Osteocyte (in vitro differentiated cells): ENCODE measurements around the gene ZNF577. TPM values are rescaled to one million over a fixed set of nuclear protein-coding genes. Genes with fewer than 3 reads are reported as not detected.

Experiments used
- DNase-seq: peaks from one replicate; pipeline ENCODE4 v3.0.0; 2021; ENCODE audit warnings: mixed read lengths; ENCODE audit not compliant: unreplicated experiment; ENCODE audit errors: extremely low spot score
- H3K27ac Mint-ChIP-seq: one replicate; pipeline ENCODE4 v1.8.0; 2021; ENCODE audit warnings: mild to moderate bottlenecking, mixed read lengths; ENCODE audit not compliant: unreplicated experiment
- H3K27me3 Mint-ChIP-seq: one replicate; pipeline ENCODE4 v1.8.0; 2021; ENCODE audit warnings: mixed read lengths; ENCODE audit not compliant: unreplicated experiment
- H3K36me3 Mint-ChIP-seq: one replicate; pipeline ENCODE4 v1.8.0; 2021; ENCODE audit warnings: mixed read lengths; ENCODE audit not compliant: unreplicated experiment
- H3K4me1 Mint-ChIP-seq: one replicate; pipeline ENCODE4 v1.8.0; 2021; ENCODE audit warnings: mixed read lengths; ENCODE audit not compliant: unreplicated experiment
- H3K4me3 Mint-ChIP-seq: one replicate; pipeline ENCODE4 v1.8.0; 2021; ENCODE audit warnings: mild to moderate bottlenecking, moderate library complexity, mixed read lengths; ENCODE audit not compliant: unreplicated experiment
- H3K9me3 Mint-ChIP-seq: one replicate; pipeline ENCODE4 v1.8.0; 2021; ENCODE audit warnings: mixed read lengths; ENCODE audit not compliant: unreplicated experiment
- CTCF ChIP-seq: fragments of 200-600 bp; sonication (generic); IDR thresholded peaks from 2 replicates; pipeline ENCODE4 v1.5.0; 2021; ENCODE audit warnings: antibody characterized with exemption, mild to moderate bottlenecking, moderate library complexity
- total RNA-seq: library from RNA; stranded (reverse); gene quantifications from 2 replicates; pipeline ENCODE4 v1.2.1, GENCODE V29; 2021

The ZNF577 gene
- total RNA-seq, 1 donor from 2014 or later = 21.3 TPM

DNA sequence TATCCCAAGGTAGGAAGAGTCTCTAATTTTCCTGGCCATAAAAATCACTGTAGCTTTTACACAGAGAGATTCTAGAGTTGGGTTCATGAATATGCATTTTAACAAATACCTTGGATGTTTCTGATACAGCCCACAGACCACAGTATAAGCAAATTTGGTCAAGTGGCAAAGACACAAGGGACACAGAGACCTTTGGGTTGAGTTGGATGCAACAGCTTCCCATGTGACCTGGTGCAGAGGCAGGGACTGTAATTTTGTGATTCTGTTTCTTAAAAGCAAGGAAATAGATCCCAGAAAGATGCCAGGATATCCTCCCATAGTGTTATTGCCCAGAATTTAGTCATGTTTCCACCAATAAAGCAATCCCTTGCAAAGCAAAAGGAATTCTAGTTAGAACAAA, 65.8 kb downstream of the ZNF577 start:
- Mint-ChIP-seq H3K4me1 (no peaks in the 10 kb centered on the region), H3K27ac (no peak overlapping the region), H3K36me3 (no peaks in the 10 kb centered on the region), H3K27me3 (no peaks in the 10 kb centered on the region), H3K9me3 (peaks cover 61% of the 10 kb centered on the region), H3K4me3 (no peak overlapping the region)
- DNase-seq = no peak
- TF ChIP-seq CTCF = no peak

GRCh38 chr19:51821456-51821855, 66.3 kb downstream of the ZNF577 start:
- Mint-ChIP-seq H3K27me3 (no peaks in the 10 kb centered on the region), H3K4me3 (no peak overlapping the region), H3K36me3 (no peaks in the 10 kb centered on the region), H3K27ac (no peak overlapping the region), H3K4me1 (no peaks in the 10 kb centered on the region), H3K9me3 (peaks cover 60% of the 10 kb centered on the region)
- no peak for TF ChIP-seq CTCF
- no peak for DNase-seq

Other genes starting within 250 kb of the ZNF577 start
- not detected in 2 replicates for gene SIGLEC14, start 241.1 kb downstream of the ZNF577 start, total RNA-seq
- gene SPACA6, start 194.6 kb downstream of the ZNF577 start, total RNA-seq = 32.2 and 36.9 TPM in 2 replicates
- gene HAS1, start 164.0 kb downstream of the ZNF577 start, total RNA-seq = not detected in 2 replicates
- not detected in 2 replicates for gene FPR1, start 136.1 kb downstream of the ZNF577 start, total RNA-seq
- not detected in 2 replicates for gene FPR2, start 126.8 kb downstream of the ZNF577 start, total RNA-seq
- not detected in 2 replicates for gene FPR3, start 92.8 kb downstream of the ZNF577 start, total RNA-seq
- gene ZNF649, start 17.1 kb upstream of the ZNF577 start, total RNA-seq = 12.6 and 13.6 TPM in 2 replicates
- 7.8 and 9.4 TPM in 2 replicates for gene ZNF613, start 39.5 kb upstream of the ZNF577 start, total RNA-seq
- gene ZNF350, start 98.9 kb upstream of the ZNF577 start, total RNA-seq = 10.6 and 12.9 TPM in 2 replicates
- gene ZNF615, start 120.3 kb upstream of the ZNF577 start, total RNA-seq = 11.7 and 13.1 TPM in 2 replicates
- gene ZNF614, start 140.4 kb upstream of the ZNF577 start, total RNA-seq = 7.9 and 8.4 TPM in 2 replicates
- 11.5 and 12.5 TPM in 2 replicates for gene ZNF432, start 160.9 kb upstream of the ZNF577 start, total RNA-seq
- 24.9 and 26.2 TPM in 2 replicates for gene ZNF841, start 207.8 kb upstream of the ZNF577 start, total RNA-seq